Brain microvascular endothelial cell (primary cell): ENCODE measurements around the gene TUBA1B.
"Not testable (repeated sequence)": the region's sequence is repeated elsewhere in the genome, so short reads cannot be mapped to it uniquely, and the experiment has no call there.

Experiments
- DNase-seq: peaks from one replicate; pipeline ENCODE4 v3.0.0-alpha.2; 2020
- H3K27ac ChIP-seq: fragments of 250-450 bp; sonication (Bioruptor Pico); 2 replicates; pipeline ENCODE4 v1.5.1; 2020; ENCODE audit warnings: mild to moderate bottlenecking, moderate library complexity
- H3K27me3 ChIP-seq: fragments of 250-450 bp; sonication (Bioruptor Pico); replicated peaks from 2 replicates; pipeline ENCODE4 v1.5.1; 2020; ENCODE audit warnings: mild to moderate bottlenecking
- H3K36me3 ChIP-seq: fragments of 250-450 bp; sonication (Bioruptor Pico); replicated peaks from 2 replicates; pipeline ENCODE4 v1.5.1; 2020; ENCODE audit warnings: mild to moderate bottlenecking
- H3K4me3 ChIP-seq: 2 replicates; pipeline ENCODE4 v1.5.1; 2011; ENCODE audit warnings: low read depth, mild to moderate bottlenecking, control low read depth, low read length, moderate library complexity
- in situ Hi-C: cut with HindIII; loops from 2 replicates; pipeline ENCODE4 v1.10.0; 2017; ENCODE audit warnings: low sequenced_read_pairs, low pct_ligation_motif_present
- TF ChIP-seq, protein P1 (sequence below): IDR thresholded peaks from 2 replicates; pipeline ENCODE4 v1.5.1; 2011; ENCODE audit warnings: low read depth, mild to moderate bottlenecking, moderate library complexity, low read length, control low read depth, inconsistent platforms; ENCODE audit errors: missing control alignments

Gene TUBA1B

DNA sequence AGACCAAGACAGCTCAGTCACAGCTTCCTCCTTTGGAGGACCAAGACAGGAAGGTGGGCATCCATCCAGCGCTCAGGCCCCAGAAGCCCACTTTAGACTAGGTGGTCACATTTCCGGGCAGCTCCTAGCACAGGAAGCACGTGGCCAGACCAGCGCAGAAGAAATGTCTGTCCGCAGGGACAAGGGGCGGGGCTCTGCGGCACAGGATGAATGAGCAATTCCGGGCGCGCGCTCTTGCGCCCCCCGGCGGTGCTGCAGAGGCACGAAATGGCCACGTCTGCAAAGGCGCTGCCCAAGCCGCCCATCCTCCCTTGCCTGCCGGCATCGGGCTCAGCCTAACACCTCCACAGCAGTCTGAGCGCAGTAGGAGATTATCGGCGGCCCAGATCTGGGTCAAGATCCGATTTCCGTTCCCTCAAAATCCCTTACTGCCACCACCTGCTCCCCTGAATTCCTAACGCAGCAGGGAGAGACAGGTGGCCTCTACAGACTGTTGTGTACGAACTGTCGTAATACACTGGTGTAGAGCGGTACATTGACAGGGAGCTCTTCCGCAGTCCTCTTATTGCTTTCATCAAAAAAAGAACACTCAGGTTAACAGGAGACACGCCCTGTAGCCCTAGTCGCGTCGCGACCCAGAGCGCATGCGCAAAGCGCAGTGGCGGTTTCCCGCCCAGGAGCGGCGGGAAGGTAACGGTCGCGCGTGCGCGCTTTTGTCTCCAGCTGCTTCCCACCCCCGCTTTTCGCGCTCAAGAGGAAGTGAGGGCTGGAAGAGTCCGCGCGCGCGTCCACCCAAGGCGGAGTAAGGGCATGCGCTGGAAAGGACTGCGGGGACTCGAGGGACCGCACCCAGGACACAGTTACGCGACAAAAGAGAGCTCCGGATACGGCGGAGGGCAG, 794 bp downstream of the TUBA1B start:
- Histone ChIP-seq H3K27ac (peak overlapping the region; percentile 98), H3K27me3 (no peaks in the 10 kb centered on the region), H3K4me3 (peak overlapping the region; percentile 98), H3K36me3 (peaks cover 36% of the 10 kb centered on the region)
- in situ Hi-C loops: no loop called here
- TF ChIP-seq, protein P1, sequence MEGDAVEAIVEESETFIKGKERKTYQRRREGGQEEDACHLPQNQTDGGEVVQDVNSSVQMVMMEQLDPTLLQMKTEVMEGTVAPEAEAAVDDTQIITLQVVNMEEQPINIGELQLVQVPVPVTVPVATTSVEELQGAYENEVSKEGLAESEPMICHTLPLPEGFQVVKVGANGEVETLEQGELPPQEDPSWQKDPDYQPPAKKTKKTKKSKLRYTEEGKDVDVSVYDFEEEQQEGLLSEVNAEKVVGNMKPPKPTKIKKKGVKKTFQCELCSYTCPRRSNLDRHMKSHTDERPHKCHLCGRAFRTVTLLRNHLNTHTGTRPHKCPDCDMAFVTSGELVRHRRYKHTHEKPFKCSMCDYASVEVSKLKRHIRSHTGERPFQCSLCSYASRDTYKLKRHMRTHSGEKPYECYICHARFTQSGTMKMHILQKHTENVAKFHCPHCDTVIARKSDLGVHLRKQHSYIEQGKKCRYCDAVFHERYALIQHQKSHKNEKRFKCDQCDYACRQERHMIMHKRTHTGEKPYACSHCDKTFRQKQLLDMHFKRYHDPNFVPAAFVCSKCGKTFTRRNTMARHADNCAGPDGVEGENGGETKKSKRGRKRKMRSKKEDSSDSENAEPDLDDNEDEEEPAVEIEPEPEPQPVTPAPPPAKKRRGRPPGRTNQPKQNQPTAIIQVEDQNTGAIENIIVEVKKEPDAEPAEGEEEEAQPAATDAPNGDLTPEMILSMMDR: peak; percentile 96
- DNase-seq: peak; percentile 91

DNA sequence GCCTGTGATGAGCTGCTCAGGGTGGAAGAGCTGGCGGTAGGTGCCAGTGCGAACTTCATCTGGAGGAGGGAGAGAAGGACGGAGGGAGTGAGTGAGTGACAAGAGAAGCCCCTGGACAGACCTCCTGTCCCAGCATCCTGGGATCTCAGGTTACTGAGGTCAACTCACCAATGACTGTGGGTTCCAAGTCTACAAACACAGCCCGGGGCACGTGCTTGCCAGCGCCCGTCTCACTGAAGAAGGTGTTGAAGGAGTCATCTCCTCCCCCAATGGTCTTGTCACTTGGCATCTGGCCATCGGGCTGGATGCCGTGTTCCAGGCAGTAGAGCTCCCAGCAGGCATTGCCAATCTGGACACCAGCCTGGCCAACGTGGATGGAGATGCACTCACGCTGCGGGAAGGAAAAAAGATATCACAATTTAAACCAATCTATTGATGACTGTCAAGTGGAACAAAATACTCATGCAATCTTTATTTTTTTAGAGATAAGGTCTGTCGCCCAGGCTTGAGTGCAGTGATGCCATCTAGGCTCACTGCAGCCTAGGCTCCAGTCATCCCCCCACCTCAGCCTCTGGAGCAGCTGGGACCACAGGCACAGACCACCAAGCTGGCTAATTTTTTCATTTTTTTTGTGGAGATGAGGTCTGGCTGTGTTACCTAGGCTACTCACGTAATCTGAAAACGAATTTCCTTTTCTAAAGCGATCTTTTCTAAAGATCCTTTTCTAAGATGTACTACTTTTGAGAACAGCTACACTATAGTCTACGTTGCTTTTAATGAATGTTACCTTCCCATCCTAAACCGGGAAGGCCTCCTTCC, 1.7 kb downstream of the TUBA1B start:
- Histone ChIP-seq H3K27ac (peak overlapping the region; percentile 98), H3K4me3 (peak overlapping the region; percentile 98), H3K27me3 (no peaks in the 10 kb centered on the region), H3K36me3 (peaks cover 36% of the 10 kb centered on the region)
- in situ Hi-C loops: no loop called here
- TF ChIP-seq, protein P1: no peak
- DNase-seq: no peak

DNA sequence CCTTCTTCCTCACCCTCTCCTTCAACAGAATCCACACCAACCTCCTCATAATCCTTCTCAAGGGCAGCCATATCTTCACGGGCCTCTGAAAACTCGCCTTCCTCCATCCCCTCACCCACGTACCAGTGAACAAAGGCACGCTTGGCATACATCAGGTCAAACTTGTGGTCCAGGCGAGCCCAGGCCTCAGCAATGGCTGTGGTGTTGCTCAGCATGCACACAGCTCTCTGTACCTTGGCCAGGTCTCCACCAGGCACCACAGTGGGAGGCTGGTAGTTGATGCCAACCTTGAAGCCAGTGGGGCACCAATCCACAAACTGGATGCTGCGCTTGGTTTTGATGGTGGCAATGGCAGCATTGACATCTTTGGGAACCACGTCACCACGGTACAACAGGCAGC, 3.2 kb downstream of the TUBA1B start:
- H3K36me3 ChIP-seq: peaks cover 36% of the 10 kb centered on the region
- H3K27me3 ChIP-seq, H3K27ac ChIP-seq, H3K4me3 ChIP-seq, in situ Hi-C loops, DNase-seq: not testable (repeated sequence)

DNA sequence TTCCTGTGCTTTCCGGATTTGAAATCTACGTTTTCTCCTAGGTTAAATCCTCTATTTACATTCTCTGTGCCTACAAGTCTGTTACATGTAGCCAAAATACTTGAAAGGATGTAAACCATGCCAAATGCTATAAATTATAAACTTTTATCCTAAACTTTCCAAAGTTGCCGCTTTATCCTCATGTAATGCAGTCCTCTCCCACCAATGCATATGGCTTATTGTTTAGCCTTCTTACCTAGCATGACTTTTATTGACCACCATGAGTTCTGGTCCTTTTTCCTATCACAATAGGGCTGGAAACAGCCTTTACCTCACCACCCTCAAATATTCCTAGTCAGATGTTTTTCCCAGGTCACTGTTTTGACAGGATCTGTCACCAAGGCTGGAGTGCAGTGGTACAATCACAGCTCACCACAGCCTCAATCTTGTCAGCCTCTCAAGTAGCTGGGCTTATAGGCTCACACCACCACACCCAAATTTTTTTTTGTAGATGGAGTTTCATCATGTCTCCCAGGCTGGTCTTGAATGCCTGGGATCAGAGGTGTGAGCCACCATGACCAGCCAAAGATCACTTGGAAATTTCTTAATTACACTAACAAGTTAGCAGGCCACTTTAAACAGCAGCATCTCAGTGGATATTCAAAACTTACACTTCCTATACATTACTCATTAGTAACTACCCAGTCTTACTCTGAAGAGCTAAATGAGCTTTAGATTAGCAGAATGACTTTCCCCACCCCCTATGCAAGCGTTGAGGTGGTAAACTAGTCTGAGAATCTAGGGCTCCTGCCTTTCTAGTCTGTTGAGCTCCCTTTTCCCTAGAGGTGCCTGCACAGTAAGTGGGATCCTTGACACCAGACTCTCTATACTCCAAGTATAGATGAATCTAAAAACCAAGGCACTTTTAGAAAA, 4.1 kb downstream of the TUBA1B start:
- no peak overlapping the region for H3K27ac ChIP-seq
- in situ Hi-C loops: no loop called here
- no peak overlapping the region for H3K4me3 ChIP-seq
- TF ChIP-seq, protein P1: no peak
- no peaks in the 10 kb centered on the region for H3K27me3 ChIP-seq
- peaks cover 36% of the 10 kb centered on the region for H3K36me3 ChIP-seq
- no peak for DNase-seq

DNA sequence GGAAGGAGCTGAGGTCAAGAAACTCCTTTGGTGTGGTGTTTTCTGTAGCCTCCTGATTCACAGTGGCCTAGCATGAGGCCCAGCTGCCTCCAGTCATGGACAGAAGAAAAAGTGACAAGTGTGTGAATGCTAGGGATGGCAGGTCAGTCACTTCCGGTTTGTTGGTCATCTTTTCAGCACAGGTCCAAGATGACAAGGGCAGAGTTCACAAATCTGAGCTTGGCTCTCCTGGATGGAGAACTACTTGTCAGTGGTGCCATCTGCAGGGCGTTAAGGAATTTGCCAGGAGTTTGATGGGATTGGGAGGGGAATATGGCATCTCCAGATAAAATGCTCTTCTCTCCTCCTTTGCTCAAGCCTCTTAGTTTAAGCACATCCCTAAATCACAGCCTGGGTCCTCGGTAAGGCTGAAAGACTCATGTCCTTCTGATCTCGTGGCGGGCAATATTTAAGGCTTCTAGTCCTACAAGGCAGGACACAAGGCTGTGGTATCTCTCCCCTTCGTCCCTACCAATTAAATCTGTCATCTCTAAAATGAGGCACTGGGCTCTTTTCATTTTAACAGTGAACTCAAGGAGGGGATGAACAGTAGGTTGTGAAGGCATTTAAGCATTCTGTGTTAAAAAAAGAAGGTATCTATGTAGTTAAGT, 10.0 kb downstream of the TUBA1B start:
- peak; percentile 41 for DNase-seq
- in situ Hi-C loops: no loop called here

More for the DNA sequence above, 10.0 kb downstream of the TUBA1B start:
- H3K27ac ChIP-seq: no peak overlapping the region
- no peak overlapping the region for H3K4me3 ChIP-seq
- TF ChIP-seq, protein P1: peak; percentile 82
- H3K36me3 ChIP-seq: no peaks in the 10 kb centered on the region
- H3K27me3 ChIP-seq: no peaks in the 10 kb centered on the region
